Measurements from ENCODE around the gene SLC12A5.

DNA sequence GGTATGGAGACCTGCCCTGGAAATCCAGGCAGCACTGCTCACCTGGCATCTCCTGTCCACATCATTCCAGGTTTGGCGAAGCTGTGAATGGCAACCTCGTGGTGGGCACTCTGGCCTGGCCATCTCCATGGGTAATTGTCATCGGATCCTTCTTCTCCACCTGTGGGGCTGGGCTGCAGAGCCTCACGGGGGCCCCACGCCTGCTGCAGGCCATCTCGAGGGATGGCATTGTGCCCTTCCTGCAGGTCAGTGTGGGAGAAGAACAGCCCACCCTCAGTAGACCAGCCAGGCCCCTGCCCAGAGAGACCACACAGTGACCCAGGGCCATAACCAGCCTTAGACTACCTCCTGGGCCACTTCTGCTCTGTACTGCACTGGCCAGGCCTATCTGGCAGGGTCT is 15.9 kb downstream of the SLC12A5 start:
- TF ChIP-seq, protein P1, sequence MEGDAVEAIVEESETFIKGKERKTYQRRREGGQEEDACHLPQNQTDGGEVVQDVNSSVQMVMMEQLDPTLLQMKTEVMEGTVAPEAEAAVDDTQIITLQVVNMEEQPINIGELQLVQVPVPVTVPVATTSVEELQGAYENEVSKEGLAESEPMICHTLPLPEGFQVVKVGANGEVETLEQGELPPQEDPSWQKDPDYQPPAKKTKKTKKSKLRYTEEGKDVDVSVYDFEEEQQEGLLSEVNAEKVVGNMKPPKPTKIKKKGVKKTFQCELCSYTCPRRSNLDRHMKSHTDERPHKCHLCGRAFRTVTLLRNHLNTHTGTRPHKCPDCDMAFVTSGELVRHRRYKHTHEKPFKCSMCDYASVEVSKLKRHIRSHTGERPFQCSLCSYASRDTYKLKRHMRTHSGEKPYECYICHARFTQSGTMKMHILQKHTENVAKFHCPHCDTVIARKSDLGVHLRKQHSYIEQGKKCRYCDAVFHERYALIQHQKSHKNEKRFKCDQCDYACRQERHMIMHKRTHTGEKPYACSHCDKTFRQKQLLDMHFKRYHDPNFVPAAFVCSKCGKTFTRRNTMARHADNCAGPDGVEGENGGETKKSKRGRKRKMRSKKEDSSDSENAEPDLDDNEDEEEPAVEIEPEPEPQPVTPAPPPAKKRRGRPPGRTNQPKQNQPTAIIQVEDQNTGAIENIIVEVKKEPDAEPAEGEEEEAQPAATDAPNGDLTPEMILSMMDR (IDR thresholded peaks at IDR 0.05; ENCODE audit: low read length): no peak
- no peak for TF ChIP-seq EZH2 (optimal IDR thresholded peaks at IDR 0.05; ENCODE audit: low read depth, low read length)
